GM12875 (cell line): ENCODE data around the gene EPS8L2.

Source experiments
- H3K4me3 ChIP-seq: one replicate; pipeline ENCODE4 v1.5.1; 2011; ENCODE audit warnings: low read depth, low read length, control low read depth
- CTCF ChIP-seq: IDR thresholded peaks from 2 replicates; pipeline ENCODE4 v1.5.1; 2011; ENCODE audit warnings: low read depth, mild to moderate bottlenecking, control low read depth, inconsistent platforms, low read length, moderate library complexity, borderline replicate concordance; ENCODE audit not compliant: insufficient read depth

EPS8L2 gene

GRCh38 chr11:679271-680207 is 26.5 kb upstream of the EPS8L2 start:
- no peak overlapping the region for H3K4me3 ChIP-seq
- no peak for TF ChIP-seq CTCF

GRCh38 chr11:680476-680875 is 25.6 kb upstream of the EPS8L2 start:
- H3K4me3 ChIP-seq: no peak overlapping the region
- TF ChIP-seq CTCF: no peak

- no peak overlapping the region for H3K4me3 ChIP-seq
- TF ChIP-seq CTCF: no peak
These were observed 25.1 kb upstream of the EPS8L2 start for GRCh38 chr11:680970-681369.

- no peak overlapping the region for H3K4me3 ChIP-seq
- TF ChIP-seq CTCF: no peak
These were observed 19.4 kb upstream of the EPS8L2 start for GRCh38 chr11:686451-687243.

- H3K4me3 ChIP-seq: no peak overlapping the region
- TF ChIP-seq CTCF: no peak
These were observed 18.3 kb upstream of the EPS8L2 start for GRCh38 chr11:687751-688150.

- TF ChIP-seq CTCF: no peak
- no peak overlapping the region for H3K4me3 ChIP-seq
These were observed 17.4 kb upstream of the EPS8L2 start for GRCh38 chr11:688681-689080.
